HG03139 (cell line): ENCODE results near the gene KY.

ENCODE experiments used
- ATAC-seq: cut with Tn5 transposase; IDR thresholded peaks from one replicate; pipeline ENCODE4 v1.9.1; 2021; ENCODE audit not compliant: unreplicated experiment

KY gene

DNA sequence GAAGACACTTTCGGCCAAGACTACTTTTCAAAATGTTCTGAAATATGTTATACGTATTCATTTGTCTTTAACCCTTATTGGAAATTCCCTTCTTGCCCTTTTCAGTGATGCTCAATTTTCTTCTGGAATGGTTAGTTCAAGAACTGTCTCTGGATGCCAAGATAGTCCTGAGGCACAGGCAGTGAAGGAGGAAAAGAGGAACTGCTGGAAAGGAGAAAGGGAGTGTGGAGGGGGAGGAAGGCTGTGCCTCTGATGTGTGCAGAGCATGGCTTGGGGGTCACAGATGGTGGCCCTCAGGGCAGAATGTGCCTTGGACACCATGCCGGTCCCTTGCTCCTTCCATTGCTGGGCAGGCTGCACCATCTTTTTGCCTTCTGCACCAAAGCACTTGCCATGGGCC is 91.2 kb downstream of the KY start:
- ATAC-seq: no peak
